BJ (cell line): ENCODE results near the gene LSM12. TPM values are rescaled to one million over a fixed set of nuclear protein-coding genes. Genes with fewer than 3 reads are reported as not detected.

Experiments
- CTCF ChIA-PET: fragments of 350-600 bp; formaldehyde crosslinking; extraction: SDS; loops from one replicate; lab custom pipeline; 2021; ENCODE audit warnings: antibody characterized with exemption, inconsistent platforms; lab: Yijun Ruan, JAX
- POLR2A ChIA-PET: fragments of 300-600 bp; sonication (Branson Sonifier 250); formaldehyde crosslinking; extraction: SDS; loops from one replicate; lab custom pipeline; 2021; ENCODE audit warnings: antibody characterized with exemption; lab: Charles Lee
- DNase-seq: peaks from one replicate; pipeline ENCODE4 v3.0.0-alpha.2; 2011; ENCODE audit warnings: low read depth
- H3K27me3 ChIP-seq: 2 replicates; pipeline ENCODE4 v1.6.0; 2011; ENCODE audit warnings: low read length; ENCODE audit not compliant: control insufficient read depth, insufficient read depth
- H3K36me3 ChIP-seq: 2 replicates; pipeline ENCODE4 v1.5.1; 2011; ENCODE audit warnings: low read length; ENCODE audit not compliant: control insufficient read depth, insufficient read depth
- H3K4me3 ChIP-seq: 2 replicates; pipeline ENCODE4 v1.5.1; 2011; ENCODE audit warnings: low read depth, mild to moderate bottlenecking, control low read depth, low read length
- CTCF ChIP-seq: IDR thresholded peaks from 2 replicates; pipeline ENCODE4 v1.5.1; 2011; ENCODE audit warnings: low read depth, mild to moderate bottlenecking, control low read depth, inconsistent platforms, low read length, moderate library complexity; ENCODE audit not compliant: insufficient read depth
- polyA plus RNA-seq: library from polyadenylated mRNA; depleted of rRNA; stranded (reverse); fragments of >200 nt; gene quantifications from 2 replicates; pipeline ENCODE4 v1.2.3, GENCODE V29; 2011

Gene LSM12
- polyA plus RNA-seq, 1 experiment: 36.3 TPM

- ChIA-PET CTCF (interaction anchor here (0.6 to 2.2 kb wide), 10 partner anchors 12 to 161 kb away, joined by 3 to 10 read pairs (median 4); partner anchors contain the start of genes HDAC5 and PPY), POLR2A (interaction anchor here (0.6 kb wide), 1 partner anchor 63 kb away, joined by 7 read pairs; no protein-coding TSS in a partner anchor)
- TF ChIP-seq CTCF: no peak
- Histone ChIP-seq H3K27me3 (0 out of 2 replicates have a peak, but pooled peaks cover 1% of the 10 kb centered on the region), H3K36me3 (peaks cover 4% of the 10 kb centered on the region), H3K4me3 (peak overlapping the region; percentile 65)
- no peak for DNase-seq
Observed at GRCh38 chr17:44007346-44008204, 58.9 kb downstream of the LSM12 start.

- peak; percentile 72 for TF ChIP-seq CTCF
- peak; percentile 79 for DNase-seq
- Histone ChIP-seq H3K4me3 (peak overlapping the region; percentile 65), H3K27me3 (0 out of 2 replicates have a peak, but pooled peaks cover 1% of the 10 kb centered on the region), H3K36me3 (peaks cover 2% of the 10 kb centered on the region; the same call in 1 of the 2 replicates)
- ChIA-PET CTCF (interaction anchor here (0.6 to 1.7 kb wide), 8 partner anchors 11 to 393 kb away, joined by 3 to 5 read pairs (median 4); no protein-coding TSS in a partner anchor), POLR2A (interaction anchor here (0.6 kb wide), 5 partner anchors 8 to 114 kb away, joined by 3 to 18 read pairs (median 5); partner anchors contain the start of gene TMEM101)
Observed at GRCh38 chr17:44006598-44007345, 59.7 kb downstream of the LSM12 start.

GRCh38 chr17:44006272-44006597 lies 60.2 kb downstream of the LSM12 start:
- POLR2A ChIA-PET: interaction anchor here (0.6 kb wide), 2 partner anchors 9 to 114 kb away, joined by 4 to 18 read pairs; partner anchors contain the start of gene TMEM101
- no peak for DNase-seq
- CTCF ChIA-PET: interaction anchor here (0.7 to 1.7 kb wide), 4 partner anchors 44 to 394 kb away, joined by 3 to 4 read pairs (median 4); no protein-coding TSS in a partner anchor
- H3K36me3 ChIP-seq: peaks cover 2% of the 10 kb centered on the region; the same call in 1 of the 2 replicates
- H3K27me3 ChIP-seq: 0 out of 2 replicates have a peak, but pooled peaks cover 1% of the 10 kb centered on the region
- no peak for TF ChIP-seq CTCF
- H3K4me3 ChIP-seq: peak overlapping the region; percentile 65

- DNase-seq: no peak
- Histone ChIP-seq H3K27me3 (0 out of 2 replicates have a peak, but pooled peaks cover 1% of the 10 kb centered on the region), H3K4me3 (peak overlapping the region; percentile 65; the same call in 1 of the 2 replicates), H3K36me3 (peaks cover 2% of the 10 kb centered on the region; the same call in 1 of the 2 replicates)
- ChIA-PET POLR2A (interaction anchor here (0.6 kb wide), 1 partner anchor 9 kb away, joined by 4 read pairs; the partner anchor contains the start of gene TMEM101), CTCF (interaction anchor here (0.7 to 1.7 kb wide), 4 partner anchors 10 to 394 kb away, joined by 3 to 4 read pairs (median 3); no protein-coding TSS in a partner anchor)
- peak; percentile 13; the same call in 1 of the 2 replicates for TF ChIP-seq CTCF
Observed at GRCh38 chr17:44005527-44006271, 60.8 kb downstream of the LSM12 start.
